H1 (cell line): ENCODE results near the gene NUP88. TPM values are rescaled to one million over a fixed set of nuclear protein-coding genes. Genes with fewer than 3 reads are reported as not detected.

ENCODE experiments used
- CTCF ChIA-PET: fragments of 300-600 bp; sonication (Branson Sonifier 250); formaldehyde crosslinking; loops from one replicate; lab custom pipeline; 2021; ENCODE audit not compliant: partially characterized antibody; lab: Charles Lee
- POLR2A ChIA-PET: fragments of 300-600 bp; sonication (Branson Sonifier 250); formaldehyde crosslinking; loops from one replicate; lab custom pipeline; 2021; ENCODE audit warnings: inconsistent platforms; ENCODE audit not compliant: partially characterized antibody; lab: Charles Lee
- DNase-seq, 2 experiments: peaks; one replicate each; pipeline versions ENCODE4 v3.0.0 to v3.0.0-alpha.2; 2010 to 2022; ENCODE audit warnings: low spot score in 2 of 2, low read depth in 1 of 2, mixed read lengths in 1 of 2
- FAIRE-seq: peaks from 2 replicates; lab custom pipeline; 2011; peaks lifted over from hg19 to GRCh38; lab: Jason Lieb, UNC
- H2AFZ ChIP-seq: 2 replicates; pipeline ENCODE4 v1.8.1; 2012; ENCODE audit warnings: low read length, inconsistent platforms
- H2AK5ac ChIP-seq: 2 replicates; pipeline ENCODE4 v1.6.1; 2013; ENCODE audit warnings: low read depth, low read length
- H2BK120ac ChIP-seq: replicated peaks from 2 replicates; pipeline ENCODE3; 2013; ENCODE audit warnings: low read depth, low read length, inconsistent platforms
- H2BK12ac ChIP-seq: 2 replicates; pipeline ENCODE4 v1.6.1; 2013; ENCODE audit warnings: low read depth, low read length
- H2BK15ac ChIP-seq: 2 replicates; pipeline ENCODE4 v1.6.1; 2013; ENCODE audit warnings: low read length
- H2BK20ac ChIP-seq: 2 replicates; pipeline ENCODE4 v1.6.1; 2013; ENCODE audit warnings: low read length
- H2BK5ac ChIP-seq: 2 replicates; pipeline ENCODE4 v1.6.1; 2013; ENCODE audit warnings: low read depth, low read length
- H3K14ac ChIP-seq: 2 replicates; pipeline ENCODE4 v1.6.1; 2013; ENCODE audit warnings: inconsistent platforms; ENCODE audit not compliant: insufficient read length
- H3K18ac ChIP-seq: 2 replicates; pipeline ENCODE4 v1.6.1; 2013; ENCODE audit warnings: low read length; ENCODE audit errors: extremely low read depth
- H3K23ac ChIP-seq: 2 replicates; pipeline ENCODE4 v1.6.1; 2013; ENCODE audit warnings: inconsistent platforms; ENCODE audit not compliant: insufficient read length
- H3K23me2 ChIP-seq: 2 replicates; pipeline ENCODE4 v1.6.1; 2013; ENCODE audit warnings: low read depth, low read length
- H3K27ac ChIP-seq: 2 replicates; pipeline ENCODE4 v1.6.1; 2011; ENCODE audit warnings: low read depth, low read length, inconsistent platforms
- H3K27me3 ChIP-seq, 4 experiments: replicated peaks in 1 of 4; 1 replicate in 1 of 4; 2 replicates in 3 of 4; pipeline versions ENCODE4 v1.6.1 to v1.8.1; 2011 to 2013; ENCODE audit warnings: low read length in 3 of 4, mild to moderate bottlenecking in 3 of 4, inconsistent platforms in 2 of 4, mixed read lengths in 2 of 4, moderate library complexity in 1 of 4; ENCODE audit not compliant: control insufficient read depth in 3 of 4, insufficient read depth in 3 of 4; ENCODE audit errors: extremely low read depth in 1 of 4
- H3K36me3 ChIP-seq, 4 experiments: 2 replicates each; pipeline versions ENCODE4 v1.6.1 to v1.8.1; 2011 to 2013; ENCODE audit warnings: mild to moderate bottlenecking in 4 of 4, low read length in 3 of 4, moderate library complexity in 2 of 4, control low read depth in 1 of 4, inconsistent platforms in 1 of 4; ENCODE audit not compliant: insufficient read depth in 4 of 4, control insufficient read depth in 2 of 4
- H3K4ac ChIP-seq: replicated peaks from 2 replicates; pipeline ENCODE3; 2013; ENCODE audit warnings: low read length, low read depth, mixed read lengths, inconsistent platforms; ENCODE audit not compliant: insufficient read length
- H3K4me1 ChIP-seq, 4 experiments: replicated peaks in 1 of 4; 1 replicate in 1 of 4; 2 replicates in 3 of 4; pipeline versions ENCODE4 v1.6.1 to v1.8.1; 2011 to 2013; ENCODE audit warnings: low read length in 3 of 4, inconsistent platforms in 2 of 4, mixed read lengths in 1 of 4; ENCODE audit not compliant: insufficient read depth in 4 of 4, control insufficient read depth in 3 of 4
- H3K4me2 ChIP-seq, 2 experiments: 2 replicates each; pipeline versions ENCODE4 v1.6.1 to v1.8.1; 2011 to 2013; ENCODE audit warnings: low read depth in 2 of 2, low read length in 2 of 2, control low read depth in 1 of 2, inconsistent platforms in 1 of 2, mild to moderate bottlenecking in 1 of 2; ENCODE audit not compliant: insufficient read depth in 1 of 2
- H3K4me3 ChIP-seq, 4 experiments: fragments of 200-600, 300-600 bp in 1 of 4; sonication (generic), shearing (Covaris generic), sonication (Bioruptor Twin) in 1 of 4; 2 replicates each; pipeline versions ENCODE4 v1.5.1 to v1.8.1; 2011 to 2016; ENCODE audit warnings: low read length in 4 of 4, low read depth in 3 of 4, control low read depth in 2 of 4, inconsistent platforms in 2 of 4, mild to moderate bottlenecking in 2 of 4, mixed read lengths in 1 of 4, moderate library complexity in 1 of 4; ENCODE audit not compliant: insufficient read depth in 2 of 4; ENCODE audit errors: extremely low read depth in 1 of 4
- H3K56ac ChIP-seq: replicated peaks from 2 replicates; pipeline ENCODE3; 2013; ENCODE audit warnings: low read depth, mild to moderate bottlenecking, mixed read lengths, low read length, inconsistent platforms; ENCODE audit not compliant: insufficient read length
- H3K79me1 ChIP-seq: 2 replicates; pipeline ENCODE4 v1.6.1; 2013; ENCODE audit warnings: low read depth, low read length, control low read depth
- H3K79me2 ChIP-seq, 2 experiments: 2 replicates each; pipeline versions ENCODE4 v1.6.1 to v1.8.1; 2012 to 2013; ENCODE audit warnings: low read length in 2 of 2, mild to moderate bottlenecking in 2 of 2, inconsistent platforms in 1 of 2; ENCODE audit not compliant: insufficient read depth in 2 of 2, control insufficient read depth in 1 of 2
- H3K9ac ChIP-seq, 4 experiments: replicated peaks in 1 of 4; 1 replicate in 1 of 4; 2 replicates in 3 of 4; pipeline versions ENCODE4 v1.6.1 to v1.8.1; 2011 to 2013; ENCODE audit warnings: low read depth in 3 of 4, low read length in 3 of 4, control low read depth in 2 of 4, mild to moderate bottlenecking in 2 of 4, moderate library complexity in 2 of 4, inconsistent platforms in 1 of 4; ENCODE audit errors: extremely low read depth in 1 of 4
- H3K9me3 ChIP-seq, 2 experiments: 2 replicates each; pipeline versions ENCODE4 v1.6.1 to v1.8.1; 2012 to 2013; ENCODE audit warnings: mild to moderate bottlenecking in 2 of 2, moderate library complexity in 2 of 2, control low read depth in 1 of 2, inconsistent platforms in 1 of 2, low read depth in 1 of 2, low read length in 1 of 2, mixed read lengths in 1 of 2; ENCODE audit not compliant: insufficient read depth in 2 of 2
- H4K20me1 ChIP-seq, 2 experiments: replicated peaks in 1 of 2; 2 replicates each; pipeline versions ENCODE3 to v1.8.1; 2011 to 2013; ENCODE audit warnings: inconsistent platforms in 2 of 2, low read length in 2 of 2, mild to moderate bottlenecking in 1 of 2; ENCODE audit not compliant: insufficient read depth in 2 of 2, control insufficient read depth in 1 of 2
- H4K5ac ChIP-seq: 2 replicates; pipeline ENCODE4 v1.6.1; 2013; ENCODE audit warnings: low read length, low read depth, mixed read lengths, inconsistent platforms; ENCODE audit not compliant: insufficient read length
- H4K8ac ChIP-seq: 2 replicates; pipeline ENCODE4 v1.8.0; 2013; ENCODE audit warnings: mild to moderate bottlenecking, moderate library complexity, low read length, inconsistent platforms; ENCODE audit not compliant: insufficient read depth; ENCODE audit errors: extremely low read depth
- H4K91ac ChIP-seq: replicated peaks from 2 replicates; pipeline ENCODE3; 2013; ENCODE audit warnings: low read length, mixed read lengths, inconsistent platforms; ENCODE audit not compliant: insufficient read length
- BCL11A ChIP-seq, 2 experiments: IDR thresholded peaks; one replicate each; pipeline ENCODE4 v1.6.1; 2011; ENCODE audit warnings: low read depth in 2 of 2, low read length in 2 of 2, mild to moderate bottlenecking in 2 of 2
- CREB1 ChIP-seq: IDR thresholded peaks from 2 replicates; pipeline ENCODE4 v1.6.1; 2012; ENCODE audit warnings: inconsistent platforms
- EP300 ChIP-seq, 2 experiments: IDR thresholded peaks; 1 replicate in 1 of 2; 2 replicates in 1 of 2; pipeline ENCODE4 v1.6.1; 2011 to 2012; ENCODE audit warnings: low read depth in 2 of 2, low read length in 2 of 2, mild to moderate bottlenecking in 2 of 2, borderline replicate concordance in 1 of 2, inconsistent platforms in 1 of 2, moderate library complexity in 1 of 2
- GTF2F1 ChIP-seq: IDR thresholded peaks from 2 replicates; pipeline ENCODE4 v1.6.1; 2012; ENCODE audit warnings: low read depth, low read length, improper control_type of control experiment, borderline replicate concordance
- MAFK ChIP-seq: IDR thresholded peaks from 2 replicates; pipeline ENCODE4 v1.6.1; 2012; ENCODE audit warnings: low read depth, mild to moderate bottlenecking, improper control_type of control experiment, low read length
- NRF1 ChIP-seq: IDR thresholded peaks from 2 replicates; pipeline ENCODE4 v1.6.1; 2011; ENCODE audit warnings: mild to moderate bottlenecking, low read depth, low read length, improper control_type of control experiment
- PHF8 ChIP-seq: fragments of 200-600 bp; sonication (generic); conservative IDR thresholded peaks from 2 replicates; pipeline ENCODE4 v1.7.1; 2012; ENCODE audit warnings: low read depth, mild to moderate bottlenecking, inconsistent platforms, low read length, moderate library complexity
- RXRA ChIP-seq: IDR thresholded peaks from 2 replicates; pipeline ENCODE4 v1.6.1; 2011; ENCODE audit warnings: low read depth, mild to moderate bottlenecking, low read length, moderate library complexity; ENCODE audit not compliant: insufficient read depth
- SP1 ChIP-seq: IDR thresholded peaks from 2 replicates; pipeline ENCODE4 v1.6.1; 2011; ENCODE audit warnings: low read depth, low read length
- TBP ChIP-seq: IDR thresholded peaks from 2 replicates; pipeline ENCODE4 v1.6.1; 2011; ENCODE audit warnings: low read depth, low read length, improper control_type of control experiment
- WGBS, 2 experiments: shearing (Covaris generic) in 1 of 2; methylation state at CpG; one replicate each; pipeline versions ENCODE4 v1.1.6 to v1.1.7; 2013 to 2015; ENCODE audit warnings: low lambda C conversion rate in 2 of 2, mixed read lengths in 2 of 2, inconsistent platforms in 1 of 2, low coverage in 1 of 2, missing lambda C conversion rate in 1 of 2; ENCODE audit not compliant: insufficient replicate concordance in 2 of 2, insufficient coverage in 1 of 2, insufficient read length in 1 of 2; ENCODE audit errors: extremely low coverage in 1 of 2, missing lambda C conversion rate in 1 of 2; 5-methylcytosine and 5-hydroxymethylcytosine counted together
- polyA plus RNA-seq, 7 experiments: library from polyadenylated mRNA; depleted of rRNA in 3 of 7; stranded (reverse) in 5 of 7; unstranded in 2 of 7; fragments of >200 nt in 5 of 7; fragments of 200-250 nt in 2 of 7; gene quantifications; 1 replicate in 5 of 7; 2 replicates in 1 of 7; 4 replicates in 1 of 7; pipeline versions ENCODE4 v1.2.1 to v1.2.3, GENCODE V29; 2011 to 2013; ENCODE audit warnings: missing spikeins in 2 of 7, mixed read lengths in 2 of 7
- total RNA-seq: library from RNA; stranded (reverse); fragmentation: NEBNext Ultra II Directional; extraction: Animal tissue kit (Norgen Biotek cat#: 25700); gene quantifications from 2 replicates; pipeline ENCODE4 v1.2.1, GENCODE V29; 2021
- TF ChIP-seq, protein P1 (sequence below): IDR thresholded peaks from 2 replicates; pipeline ENCODE4 v1.6.1; 2011; ENCODE audit warnings: low read length, improper control_type of control experiment

NUP88 gene
- total and polyA plus RNA-seq, 2 of the 8 experiments (the other 6 are each of a cell fraction or from before 2014, with no cell fraction given): 77.4 to 105 TPM

DNA sequence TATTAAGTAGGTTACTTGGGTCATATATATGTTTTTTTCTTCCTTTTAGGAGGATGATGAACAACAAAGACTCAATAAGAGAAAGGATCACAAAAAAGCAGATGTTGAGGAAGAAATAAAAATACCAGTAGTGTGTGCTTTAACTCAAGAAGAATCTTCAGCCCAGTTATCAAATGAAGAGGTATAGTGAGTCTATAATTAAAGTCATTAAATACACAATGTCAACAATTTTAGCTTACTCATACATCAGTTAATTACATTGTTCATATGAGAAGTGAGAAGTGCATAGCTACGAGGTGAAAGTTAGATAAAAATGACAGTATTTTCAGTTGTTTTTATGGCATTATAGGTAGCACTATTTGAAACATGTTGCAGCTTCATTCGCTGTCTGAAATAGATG, 65.2 kb downstream of the NUP88 start:
- H3K4me3 ChIP-seq: no peak overlapping the region
- H2AK5ac ChIP-seq: no peak overlapping the region
- no peak overlapping the region for H4K8ac ChIP-seq
- no peaks in the 10 kb centered on the region for H3K79me1 ChIP-seq
- H3K27ac ChIP-seq: no peak overlapping the region
- DNase-seq: no peak
- H3K4me1 ChIP-seq: no peaks in the 10 kb centered on the region
- H3K23me2 ChIP-seq: no peaks in the 10 kb centered on the region
- H4K5ac ChIP-seq: no peak overlapping the region
- H3K4me2 ChIP-seq: no peak overlapping the region
- H2BK5ac ChIP-seq: no peak overlapping the region
- FAIRE-seq: no peak
- no peak overlapping the region for H2BK120ac ChIP-seq
- H3K27me3 ChIP-seq: no peaks in the 10 kb centered on the region
- H3K79me2 ChIP-seq: no peaks in the 10 kb centered on the region
- no peak overlapping the region for H3K14ac ChIP-seq
- H4K20me1 ChIP-seq: peaks cover 0 to 2% of the 10 kb centered on the region in 2 experiments
- 84% methylated on average over 2 of the region's 2 CpGs; no CpG with 5 or more reads in 1 of the 2 experiments for WGBS, 2 experiments
- no peaks in the 10 kb centered on the region for H3K9me3 ChIP-seq
- H2AFZ ChIP-seq: no peak overlapping the region
- H2BK20ac ChIP-seq: no peak overlapping the region
- peaks cover 2 to 38% (median 27%) of the 10 kb centered on the region in 4 experiments for H3K36me3 ChIP-seq
- H3K4ac ChIP-seq: no peak overlapping the region
- H2BK15ac ChIP-seq: no peak overlapping the region
- H4K91ac ChIP-seq: no peak overlapping the region
- no peak overlapping the region for H3K9ac ChIP-seq
- H3K23ac ChIP-seq: no peak overlapping the region
- ChIA-PET CTCF (interaction anchor here (0.6 kb wide), 1 partner anchor 100 kb away, joined by 3 read pairs; no protein-coding TSS in a partner anchor), POLR2A (no interaction called here)
- no peak overlapping the region for H3K18ac ChIP-seq
- no peak overlapping the region for H3K56ac ChIP-seq
- TF ChIP-seq GTF2F1 (no peak), BCL11A (IDR thresholded peaks at IDR 0.05; ENCODE audit: low read depth in 2 of 2, low read length in 2 of 2) (no peak), SP1 (no peak), CREB1 (no peak), RXRA (no peak), TBP (no peak), NRF1 (no peak), MAFK (no peak), PHF8 (no peak), EP300 (IDR thresholded peaks at IDR 0.05; ENCODE audit: borderline replicate concordance in 1 of 2, low read depth in 2 of 2, low read length in 2 of 2) (no peak)
- TF ChIP-seq, protein P1, sequence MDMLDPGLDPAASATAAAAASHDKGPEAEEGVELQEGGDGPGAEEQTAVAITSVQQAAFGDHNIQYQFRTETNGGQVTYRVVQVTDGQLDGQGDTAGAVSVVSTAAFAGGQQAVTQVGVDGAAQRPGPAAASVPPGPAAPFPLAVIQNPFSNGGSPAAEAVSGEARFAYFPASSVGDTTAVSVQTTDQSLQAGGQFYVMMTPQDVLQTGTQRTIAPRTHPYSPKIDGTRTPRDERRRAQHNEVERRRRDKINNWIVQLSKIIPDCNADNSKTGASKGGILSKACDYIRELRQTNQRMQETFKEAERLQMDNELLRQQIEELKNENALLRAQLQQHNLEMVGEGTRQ: no peak
- no peak overlapping the region for H2BK12ac ChIP-seq
